Trophoblast cell (in vitro differentiated cells and primary cell): ENCODE results near the gene JAM3.

Experiments used
- DNase-seq, 2 donors: peaks; one replicate each; pipeline ENCODE4 v3.0.0-alpha.2; 2016
- H2AFZ ChIP-seq: 2 replicates; pipeline ENCODE4 v1.6.1; 2013; ENCODE audit warnings: low read length, moderate library complexity, mild to moderate bottlenecking; ENCODE audit not compliant: insufficient read depth, poor library complexity
- H2AK5ac ChIP-seq: 2 replicates; pipeline ENCODE4 v1.6.1; 2013; ENCODE audit warnings: mild to moderate bottlenecking, low read length
- H2BK120ac ChIP-seq: 2 replicates; pipeline ENCODE4 v1.6.1; 2013; ENCODE audit warnings: low read length, mild to moderate bottlenecking, moderate library complexity; ENCODE audit not compliant: insufficient read depth, poor library complexity
- H2BK12ac ChIP-seq: 2 replicates; pipeline ENCODE4 v1.6.1; 2013; ENCODE audit warnings: mild to moderate bottlenecking, low read length, moderate library complexity
- H2BK5ac ChIP-seq: 2 replicates; pipeline ENCODE4 v1.6.1; 2013; ENCODE audit warnings: low read length, low read depth, moderate library complexity, mild to moderate bottlenecking; ENCODE audit not compliant: poor library complexity
- H3K14ac ChIP-seq: 2 replicates; pipeline ENCODE4 v1.6.1; 2013; ENCODE audit warnings: mild to moderate bottlenecking, low read length
- H3K18ac ChIP-seq: 2 replicates; pipeline ENCODE4 v1.6.1; 2013; ENCODE audit warnings: mild to moderate bottlenecking, low read length
- H3K23ac ChIP-seq: 2 replicates; pipeline ENCODE4 v1.6.1; 2013; ENCODE audit warnings: low read length
- H3K27ac ChIP-seq: 2 replicates; pipeline ENCODE4 v1.5.1; 2013; ENCODE audit warnings: low read depth, mild to moderate bottlenecking, inconsistent platforms, low read length, moderate library complexity
- H3K27me3 ChIP-seq: 2 replicates; pipeline ENCODE4 v1.6.1; 2013; ENCODE audit warnings: inconsistent platforms, mild to moderate bottlenecking, low read length, moderate library complexity; ENCODE audit not compliant: insufficient read depth
- H3K36me3 ChIP-seq, 2 experiments: 1 replicate in 1 of 2; 2 replicates in 1 of 2; pipeline ENCODE4 v1.6.1; 2013; ENCODE audit warnings: low read length in 2 of 2, mild to moderate bottlenecking in 2 of 2, moderate library complexity in 1 of 2; ENCODE audit not compliant: insufficient read depth in 2 of 2, control insufficient read depth in 1 of 2
- H3K4ac ChIP-seq: 2 replicates; pipeline ENCODE4 v1.6.1; 2013; ENCODE audit warnings: low read depth, mild to moderate bottlenecking, low read length, moderate library complexity
- H3K4me1 ChIP-seq, 2 experiments: 1 replicate in 1 of 2; 2 replicates in 1 of 2; pipeline ENCODE4 v1.6.1; 2013; ENCODE audit warnings: low read length in 2 of 2, mild to moderate bottlenecking in 2 of 2, moderate library complexity in 1 of 2; ENCODE audit not compliant: insufficient read depth in 2 of 2, control insufficient read depth in 1 of 2
- H3K4me2 ChIP-seq: 2 replicates; pipeline ENCODE4 v1.6.1; 2013; ENCODE audit warnings: inconsistent platforms, mild to moderate bottlenecking, low read length, moderate library complexity
- H3K4me3 ChIP-seq: 2 replicates; pipeline ENCODE4 v1.5.1; 2013; ENCODE audit warnings: mild to moderate bottlenecking, low read depth, low read length, inconsistent platforms
- H3K79me1 ChIP-seq: one replicate; pipeline ENCODE4 v1.6.1; 2013; ENCODE audit warnings: low read length
- H3K79me2 ChIP-seq: 2 replicates; pipeline ENCODE4 v1.6.1; 2013; ENCODE audit warnings: low read length, mild to moderate bottlenecking; ENCODE audit not compliant: control insufficient read depth, insufficient read depth, poor library complexity
- H3K9ac ChIP-seq: 2 replicates; pipeline ENCODE4 v1.6.1; 2013; ENCODE audit warnings: mild to moderate bottlenecking, low read length
- H3K9me3 ChIP-seq: 2 replicates; pipeline ENCODE4 v1.6.1; 2013; ENCODE audit warnings: low read depth, mild to moderate bottlenecking, control low read depth, inconsistent platforms, low read length; ENCODE audit not compliant: insufficient read depth
- H4K12ac ChIP-seq: 2 replicates; pipeline ENCODE4 v1.6.1; 2013; ENCODE audit warnings: low read depth, mild to moderate bottlenecking, low read length, moderate library complexity
- H4K8ac ChIP-seq: 2 replicates; pipeline ENCODE4 v1.6.1; 2013; ENCODE audit warnings: low read depth, mild to moderate bottlenecking, low read length, moderate library complexity
- H4K91ac ChIP-seq: one replicate; pipeline ENCODE4 v1.6.1; 2013; ENCODE audit warnings: low read depth, mild to moderate bottlenecking, low read length, moderate library complexity
- WGBS: extraction: QIAGEN DNeasy Blood & Tissue Kit; methylation state at CpG from one replicate; pipeline ENCODE4 v1.1.7; 2013; ENCODE audit warnings: missing lambda C conversion rate; ENCODE audit not compliant: insufficient read length, insufficient coverage; ENCODE audit errors: extremely low coverage; 5-methylcytosine and 5-hydroxymethylcytosine counted together

The JAM3 gene

GRCh38 chr11:134145715-134146114 lies 76.8 kb downstream of the JAM3 start:
- no peak overlapping the region for H3K14ac ChIP-seq
- no peak overlapping the region for H2BK120ac ChIP-seq
- no peak overlapping the region for H2AFZ ChIP-seq
- no peak overlapping the region for H3K9ac ChIP-seq
- no peak overlapping the region for H3K4ac ChIP-seq
- H3K79me2 ChIP-seq: no peaks in the 10 kb centered on the region
- DNase-seq: no peak
- H3K27ac ChIP-seq: no peak overlapping the region
- H3K4me2 ChIP-seq: no peak overlapping the region
- no peak overlapping the region for H3K18ac ChIP-seq
- H2AK5ac ChIP-seq: no peak overlapping the region
- no peaks in the 10 kb centered on the region for H3K79me1 ChIP-seq
- no peak overlapping the region for H4K91ac ChIP-seq
- H3K4me3 ChIP-seq: no peak overlapping the region
- no peak overlapping the region for H4K12ac ChIP-seq
- WGBS: no CpG with 5 or more reads among the region's 8 CpGs
- no peaks in the 10 kb centered on the region for H3K9me3 ChIP-seq
- H3K23ac ChIP-seq: no peak overlapping the region
- no peaks in the 10 kb centered on the region for H3K4me1 ChIP-seq
- H3K36me3 ChIP-seq: peaks cover 10 to 20% of the 10 kb centered on the region in 2 experiments
- H4K8ac ChIP-seq: no peak overlapping the region
- no peak overlapping the region for H2BK5ac ChIP-seq
- H3K27me3 ChIP-seq: no peaks in the 10 kb centered on the region
- no peak overlapping the region for H2BK12ac ChIP-seq

- Histone ChIP-seq H3K27ac (no peak overlapping the region), H3K79me1 (no peaks in the 10 kb centered on the region), H3K27me3 (no peaks in the 10 kb centered on the region), H3K9me3 (no peaks in the 10 kb centered on the region), H3K4me1 (no peaks in the 10 kb centered on the region), H3K4me3 (no peak overlapping the region), H4K8ac (no peak overlapping the region), H2BK5ac (no peak overlapping the region), H3K18ac (no peak overlapping the region), H3K79me2 (no peaks in the 10 kb centered on the region), H2BK120ac (no peak overlapping the region), H2BK12ac (no peak overlapping the region), H3K4me2 (no peak overlapping the region), H3K14ac (no peak overlapping the region), H4K12ac (no peak overlapping the region), H3K23ac (no peak overlapping the region), H3K4ac (no peak overlapping the region), H4K91ac (no peak overlapping the region), H3K36me3 (peaks cover 15 to 26% of the 10 kb centered on the region in 2 experiments), H3K9ac (no peak overlapping the region), H2AK5ac (no peak overlapping the region), H2AFZ (no peak overlapping the region)
- WGBS: no CpG with 5 or more reads among the region's 3 CpGs
- no peak for DNase-seq
Measured at GRCh38 chr11:134146598-134146997, 77.7 kb downstream of the JAM3 start.

DNA sequence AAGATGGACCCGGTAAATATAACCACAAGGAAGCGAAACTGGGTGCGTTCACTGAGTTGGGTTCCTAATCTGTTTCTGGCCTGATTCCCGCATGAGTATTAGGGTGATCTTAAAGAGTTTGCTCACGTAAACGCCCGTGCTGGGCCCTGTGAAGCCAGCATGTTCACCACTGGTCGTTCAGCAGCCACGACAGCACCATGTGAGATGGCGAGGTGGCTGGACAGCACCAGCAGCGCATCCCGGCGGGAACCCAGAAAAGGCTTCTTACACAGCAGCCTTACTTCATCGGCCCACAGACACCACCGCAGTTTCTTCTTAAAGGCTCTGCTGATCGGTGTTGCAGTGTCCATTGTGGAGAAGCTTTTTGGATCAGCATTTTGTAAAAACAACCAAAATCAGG lies 80.5 kb downstream of the JAM3 start:
- H2BK5ac ChIP-seq: no peak overlapping the region
- no peak overlapping the region for H4K12ac ChIP-seq
- WGBS: no CpG with 5 or more reads among the region's 16 CpGs

DNA sequence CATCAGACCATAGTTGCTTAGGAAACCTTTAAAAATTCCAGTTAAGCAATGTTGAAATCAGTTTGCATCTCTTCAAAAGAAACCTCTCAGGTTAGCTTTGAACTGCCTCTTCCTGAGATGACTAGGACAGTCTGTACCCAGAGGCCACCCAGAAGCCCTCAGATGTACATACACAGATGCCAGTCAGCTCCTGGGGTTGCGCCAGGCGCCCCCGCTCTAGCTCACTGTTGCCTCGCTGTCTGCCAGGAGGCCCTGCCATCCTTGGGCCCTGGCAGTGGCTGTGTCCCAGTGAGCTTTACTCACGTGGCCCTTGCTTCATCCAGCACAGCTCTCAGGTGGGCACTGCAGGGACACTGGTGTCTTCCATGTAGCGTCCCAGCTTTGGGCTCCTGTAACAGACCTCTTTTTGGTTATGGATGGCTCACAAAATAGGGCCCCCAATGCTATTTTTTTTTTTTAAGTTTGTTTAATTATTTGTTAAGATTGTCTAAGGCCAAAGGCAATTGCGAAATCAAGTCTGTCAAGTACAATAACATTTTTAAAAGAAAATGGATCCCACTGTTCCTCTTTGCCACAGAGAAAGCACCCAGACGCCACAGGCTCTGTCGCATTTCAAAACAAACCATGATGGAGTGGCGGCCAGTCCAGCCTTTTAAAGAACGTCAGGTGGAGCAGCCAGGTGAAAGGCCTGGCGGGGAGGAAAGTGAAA lies 81.5 kb downstream of the JAM3 start:
- no peak overlapping the region for H2AFZ ChIP-seq
- no peak overlapping the region for H3K9ac ChIP-seq
- no peak overlapping the region for H3K27ac ChIP-seq
- no peak overlapping the region for H3K4me3 ChIP-seq
- H2BK120ac ChIP-seq: no peak overlapping the region
- no peak overlapping the region for H2BK5ac ChIP-seq
- DNase-seq: peak in 1 of 2 donors; percentile 4
- H3K18ac ChIP-seq: no peak overlapping the region
- peaks cover 35 to 52% of the 10 kb centered on the region in 2 experiments for H3K36me3 ChIP-seq
- H3K79me1 ChIP-seq: no peaks in the 10 kb centered on the region
- no peak overlapping the region for H4K91ac ChIP-seq
- H4K8ac ChIP-seq: no peak overlapping the region
- H3K9me3 ChIP-seq: no peaks in the 10 kb centered on the region
- H2AK5ac ChIP-seq: no peak overlapping the region
- H3K79me2 ChIP-seq: no peaks in the 10 kb centered on the region
- H3K27me3 ChIP-seq: no peaks in the 10 kb centered on the region
- no peak overlapping the region for H3K14ac ChIP-seq
- H2BK12ac ChIP-seq: no peak overlapping the region
- WGBS: no CpG with 5 or more reads among the region's 12 CpGs
- no peaks in the 10 kb centered on the region for H3K4me1 ChIP-seq
- no peak overlapping the region for H4K12ac ChIP-seq
- no peak overlapping the region for H3K4me2 ChIP-seq
- H3K23ac ChIP-seq: no peak overlapping the region
- no peak overlapping the region for H3K4ac ChIP-seq

More for the DNA sequence above, 80.5 kb downstream of the JAM3 start:
- Histone ChIP-seq H2AFZ (no peak overlapping the region), H4K91ac (no peak overlapping the region), H3K27ac (no peak overlapping the region), H2BK120ac (no peak overlapping the region), H3K14ac (no peak overlapping the region), H3K4me3 (no peak overlapping the region), H3K36me3 (peaks cover 32 to 49% of the 10 kb centered on the region in 2 experiments), H3K9me3 (no peaks in the 10 kb centered on the region), H3K27me3 (no peaks in the 10 kb centered on the region), H4K8ac (no peak overlapping the region), H2AK5ac (no peak overlapping the region), H3K4me1 (no peaks in the 10 kb centered on the region), H3K4me2 (no peak overlapping the region), H3K23ac (no peak overlapping the region), H3K79me1 (no peaks in the 10 kb centered on the region), H3K18ac (no peak overlapping the region), H3K79me2 (no peaks in the 10 kb centered on the region), H2BK12ac (no peak overlapping the region), H3K4ac (no peak overlapping the region), H3K9ac (no peak overlapping the region)
- no peak for DNase-seq
